ENCODE measurements around the gene THBS1.

Gene THBS1

DNA sequence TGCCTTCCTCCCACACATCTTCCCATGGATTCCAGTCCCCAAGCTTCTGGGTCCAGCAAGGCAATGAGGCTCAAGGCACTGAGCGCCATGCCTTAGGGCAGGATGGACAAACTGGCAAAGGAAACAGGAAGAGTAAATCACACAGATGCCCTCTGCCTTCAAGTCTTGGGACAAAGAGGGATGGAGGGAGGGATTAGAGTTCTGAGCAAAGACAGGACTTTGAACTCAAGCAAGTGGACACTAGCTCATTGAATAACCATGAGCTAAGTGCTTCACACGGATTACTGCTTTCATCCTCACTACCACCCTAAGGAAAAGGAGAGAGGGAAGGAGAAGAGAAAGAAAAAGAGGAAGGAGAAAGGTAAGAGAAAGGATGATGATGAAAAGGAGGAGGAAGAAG lies 7.6 kb upstream of the THBS1 start:
- in situ Hi-C loops (cut with MboI; ENCODE audit: low sequenced_read_pairs): no loop called here

DNA sequence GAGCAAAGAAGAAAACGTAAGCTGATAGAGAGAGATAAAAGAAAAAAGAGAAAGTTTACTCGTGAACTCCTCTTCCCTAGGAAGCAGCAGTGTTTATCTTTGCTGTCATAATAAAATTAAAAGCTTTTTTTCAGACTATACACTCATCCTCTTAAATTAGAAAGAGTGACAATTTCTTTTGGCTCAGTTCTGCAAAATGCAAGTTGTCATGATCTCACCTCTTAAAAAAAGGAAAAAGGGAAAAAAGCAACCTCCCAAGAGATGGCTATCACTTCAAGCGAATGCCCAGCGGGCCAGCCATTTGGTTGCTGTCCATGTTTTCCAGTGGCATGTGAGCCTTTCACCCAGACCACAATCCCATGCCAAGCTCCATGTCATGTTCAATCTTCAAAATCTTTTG lies 7.0 kb upstream of the THBS1 start:
- in situ Hi-C loops (cut with MboI; ENCODE audit: low sequenced_read_pairs): no loop called here

DNA sequence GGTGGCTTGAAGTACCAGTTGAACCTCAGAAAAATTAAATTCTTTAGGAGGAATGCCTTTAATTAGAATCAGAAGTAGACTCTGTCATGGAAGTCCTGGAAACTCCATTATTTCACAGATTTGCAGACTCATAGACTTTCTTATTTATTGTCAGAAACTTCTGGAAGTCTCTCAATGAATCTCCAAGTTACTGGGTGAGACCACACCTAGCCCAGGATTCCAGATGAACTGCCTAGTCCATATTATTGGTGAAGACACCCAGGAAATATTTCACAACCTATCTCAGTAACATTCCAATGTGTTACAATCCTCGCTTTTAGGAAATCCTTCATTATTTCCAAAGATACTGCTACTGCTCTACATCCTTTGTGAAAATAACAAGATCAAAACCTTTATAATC lies 6.5 kb upstream of the THBS1 start:
- in situ Hi-C loops (cut with MboI; ENCODE audit: low sequenced_read_pairs): no loop called here

DNA sequence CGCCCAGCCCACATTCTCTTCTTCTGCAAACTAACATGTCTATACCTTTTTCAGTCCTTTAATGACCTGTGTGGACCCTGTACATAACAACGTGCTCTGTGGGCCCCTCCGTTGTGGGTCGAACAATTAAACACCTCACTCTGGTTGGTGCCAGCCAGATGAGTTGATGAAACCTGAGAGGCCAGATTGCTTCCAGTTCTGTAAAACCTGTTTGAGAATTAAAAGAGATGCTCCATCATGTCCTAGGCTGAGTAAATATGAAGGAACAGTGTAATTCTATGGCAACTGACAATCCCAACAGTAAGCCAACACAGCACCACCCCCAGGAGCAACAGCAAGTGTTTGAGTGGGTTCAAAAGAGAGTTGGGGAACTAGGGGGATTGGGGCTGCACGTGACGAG lies 5.7 kb upstream of the THBS1 start:
- in situ Hi-C loops (cut with MboI; ENCODE audit: low sequenced_read_pairs): loop anchor here (5.0 kb wide), 1 partner anchor 253 kb away; no protein-coding TSS in a partner anchor

DNA sequence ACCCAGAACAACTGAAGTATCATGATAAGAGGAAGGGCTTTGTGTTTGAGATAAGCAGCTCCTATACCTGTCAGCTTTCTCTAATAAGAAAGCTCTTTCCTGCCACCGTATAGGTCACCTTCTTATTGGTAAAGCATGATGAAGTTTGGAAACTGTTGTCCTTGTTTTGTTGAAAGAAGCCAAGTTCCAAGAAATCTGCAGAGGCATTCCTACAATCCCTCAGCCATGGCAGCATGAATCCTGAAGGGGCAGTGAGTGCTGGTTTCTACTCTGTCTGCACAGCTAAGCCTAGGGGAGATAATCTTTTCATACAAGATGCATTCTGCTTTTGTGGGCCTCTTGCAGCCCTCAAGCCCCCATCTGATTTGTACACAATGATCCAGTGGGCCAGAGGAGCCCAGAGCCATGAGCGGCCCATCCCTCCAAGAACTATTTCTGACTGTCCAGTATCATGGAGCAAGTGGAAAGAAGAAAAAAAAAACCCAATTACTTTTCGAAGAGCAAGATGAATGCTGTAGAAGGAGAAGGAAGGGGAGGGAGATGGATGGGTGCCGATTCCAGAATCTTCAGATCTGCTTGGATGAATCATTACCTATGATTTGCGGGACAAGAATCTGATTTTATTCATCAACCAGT lies 1.9 kb upstream of the THBS1 start:
- in situ Hi-C loops (cut with MboI; ENCODE audit: low sequenced_read_pairs): loop anchor here (5.0 kb wide), 1 partner anchor 257 kb away; no protein-coding TSS in a partner anchor

DNA sequence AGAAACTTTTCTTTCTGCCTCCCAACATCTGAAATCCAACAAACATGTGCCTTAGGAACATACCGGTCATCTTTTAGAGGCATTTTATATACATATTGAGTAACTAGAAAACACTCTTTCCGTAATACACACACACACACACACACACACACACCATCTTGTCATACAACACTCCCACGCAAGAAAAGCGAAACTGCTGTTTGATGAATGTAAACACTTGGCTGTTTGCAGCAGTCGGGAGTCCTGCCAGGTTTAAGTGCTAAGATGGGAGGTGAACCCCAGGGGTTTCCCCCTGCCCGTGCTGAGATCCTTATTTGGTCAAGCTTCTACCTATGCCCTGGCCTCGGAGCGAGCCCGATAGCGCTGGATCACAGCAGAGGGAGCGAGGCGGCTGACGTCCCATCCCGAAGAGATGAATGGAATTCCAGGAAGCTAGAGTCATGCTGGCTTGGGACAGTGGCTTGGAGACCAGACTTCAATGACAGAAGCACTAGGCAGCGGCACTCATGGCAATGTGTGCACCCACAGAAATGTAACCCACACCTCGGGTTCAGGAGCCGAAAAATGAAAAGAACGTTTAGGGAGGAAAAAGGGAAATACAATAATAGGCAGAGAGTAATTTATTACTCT lies 1.3 kb upstream of the THBS1 start:
- in situ Hi-C loops (cut with MboI; ENCODE audit: low sequenced_read_pairs): loop anchor here (5.0 kb wide), 1 partner anchor 257 kb away; no protein-coding TSS in a partner anchor

DNA sequence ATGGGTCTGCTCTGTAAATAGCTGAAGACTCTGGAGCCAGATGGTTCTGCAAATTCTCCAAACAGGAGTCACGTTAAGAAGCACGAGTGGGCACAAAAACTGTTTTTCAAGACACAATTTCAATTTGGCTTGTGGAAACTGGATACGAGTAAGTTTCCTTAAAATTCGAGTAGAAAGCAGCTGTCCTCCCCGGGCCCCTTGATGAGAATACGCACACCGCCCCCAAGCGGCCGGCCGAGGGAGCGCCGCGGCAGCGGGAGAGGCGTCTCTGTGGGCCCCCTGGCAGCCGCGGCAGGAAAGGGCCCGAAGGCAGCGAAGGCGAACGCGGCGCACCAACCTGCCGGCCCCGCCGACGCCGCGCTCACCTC lies 778 bp upstream of the THBS1 start:
- in situ Hi-C loops (cut with MboI; ENCODE audit: low sequenced_read_pairs): no loop called here

DNA sequence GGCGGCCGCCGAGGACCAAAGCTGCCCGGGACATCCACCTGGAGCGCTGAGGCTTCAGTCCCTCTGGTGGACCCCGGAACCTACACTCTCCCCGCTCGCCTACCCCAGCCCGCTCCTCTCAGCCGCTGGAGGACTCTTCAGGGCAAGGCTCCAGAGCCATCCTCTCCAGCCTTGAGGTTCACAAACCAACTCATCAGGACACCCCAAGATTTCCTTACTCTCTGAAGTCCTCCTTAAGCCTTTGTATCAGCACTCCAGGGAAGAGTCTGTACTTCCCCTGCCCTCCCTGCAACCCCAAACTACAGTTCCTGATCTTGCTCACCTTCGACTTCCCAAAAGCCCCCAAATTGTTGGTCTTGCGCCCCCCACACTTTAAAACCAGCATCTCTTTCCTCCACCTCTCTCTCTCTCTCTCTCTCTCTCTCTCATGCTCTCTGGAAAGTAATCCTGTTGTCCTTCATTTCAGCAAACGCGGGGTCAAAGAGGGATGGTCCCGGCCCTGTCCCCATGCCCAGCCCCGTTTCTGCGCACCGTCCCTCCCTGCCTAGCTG lies 438 bp downstream of the THBS1 start:
- in situ Hi-C loops (cut with MboI; ENCODE audit: low sequenced_read_pairs): no loop called here

DNA sequence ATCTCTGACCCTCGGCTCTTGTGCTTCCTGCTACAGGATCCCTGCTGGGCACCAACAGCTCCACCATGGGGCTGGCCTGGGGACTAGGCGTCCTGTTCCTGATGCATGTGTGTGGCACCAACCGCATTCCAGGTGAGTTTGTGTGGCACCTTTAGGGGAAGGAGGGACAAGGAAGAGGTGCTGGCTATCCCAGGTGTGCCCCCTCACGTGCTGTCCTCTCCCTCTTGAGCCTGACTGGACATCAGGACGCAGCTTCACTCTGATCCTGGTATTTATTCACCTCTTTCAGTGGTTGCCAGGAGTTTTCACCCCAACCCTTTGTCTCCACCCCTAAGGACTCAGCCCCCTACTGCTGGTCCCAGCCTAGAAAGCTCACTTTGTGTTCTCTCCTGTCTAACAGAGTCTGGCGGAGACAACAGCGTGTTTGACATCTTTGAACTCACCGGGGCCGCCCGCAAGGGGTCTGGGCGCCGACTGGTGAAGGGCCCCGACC lies 960 bp downstream of the THBS1 start:
- in situ Hi-C loops (cut with MboI; ENCODE audit: low sequenced_read_pairs): no loop called here

DNA sequence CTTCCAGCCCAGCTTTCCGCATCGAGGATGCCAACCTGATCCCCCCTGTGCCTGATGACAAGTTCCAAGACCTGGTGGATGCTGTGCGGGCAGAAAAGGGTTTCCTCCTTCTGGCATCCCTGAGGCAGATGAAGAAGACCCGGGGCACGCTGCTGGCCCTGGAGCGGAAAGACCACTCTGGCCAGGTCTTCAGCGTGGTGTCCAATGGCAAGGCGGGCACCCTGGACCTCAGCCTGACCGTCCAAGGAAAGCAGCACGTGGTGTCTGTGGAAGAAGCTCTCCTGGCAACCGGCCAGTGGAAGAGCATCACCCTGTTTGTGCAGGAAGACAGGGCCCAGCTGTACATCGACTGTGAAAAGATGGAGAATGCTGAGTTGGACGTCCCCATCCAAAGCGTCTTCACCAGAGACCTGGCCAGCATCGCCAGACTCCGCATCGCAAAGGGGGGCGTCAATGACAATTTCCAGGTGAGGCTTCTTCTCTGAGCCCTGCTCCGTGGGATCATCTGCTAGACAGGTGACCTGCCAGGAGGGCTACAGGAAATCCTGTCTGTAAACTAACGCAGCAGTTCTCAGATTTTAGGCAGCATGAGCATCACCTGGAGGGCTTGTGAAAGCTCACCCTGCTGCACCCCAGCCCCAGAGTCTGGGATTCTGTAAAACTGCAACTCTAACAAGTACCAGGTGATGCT lies 1.6 kb downstream of the THBS1 start:
- in situ Hi-C loops (cut with MboI; ENCODE audit: low sequenced_read_pairs): no loop called here

DNA sequence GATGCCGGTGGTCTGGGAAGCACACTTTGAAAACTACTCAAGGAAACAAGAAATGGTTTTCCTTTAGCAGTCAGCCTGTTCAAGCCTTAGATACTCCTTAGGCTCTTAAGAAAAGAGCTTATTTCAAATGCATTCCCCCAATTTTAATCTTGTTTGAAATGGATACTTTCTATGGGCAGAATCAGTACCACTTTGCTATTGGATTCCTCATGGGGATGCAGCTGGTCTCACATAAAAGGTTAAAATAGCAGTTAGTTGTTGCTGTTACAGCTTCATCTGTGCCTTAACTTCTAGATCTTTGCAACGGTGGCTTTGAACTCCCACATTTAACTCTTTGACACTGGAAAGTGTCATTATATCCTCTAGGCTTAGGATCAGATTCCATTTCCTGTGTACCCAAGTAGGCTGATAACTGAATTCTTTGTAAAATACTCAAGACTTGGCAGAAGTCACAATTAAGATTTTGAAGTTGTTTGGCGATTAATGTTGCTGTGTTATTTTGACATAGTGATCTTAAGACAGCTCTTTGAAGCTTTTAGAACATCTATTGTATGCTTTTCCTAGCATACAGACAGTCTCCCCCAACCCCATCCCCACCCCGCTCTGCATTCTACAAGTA lies 2.2 kb downstream of the THBS1 start:
- in situ Hi-C loops (cut with MboI; ENCODE audit: low sequenced_read_pairs): no loop called here

DNA sequence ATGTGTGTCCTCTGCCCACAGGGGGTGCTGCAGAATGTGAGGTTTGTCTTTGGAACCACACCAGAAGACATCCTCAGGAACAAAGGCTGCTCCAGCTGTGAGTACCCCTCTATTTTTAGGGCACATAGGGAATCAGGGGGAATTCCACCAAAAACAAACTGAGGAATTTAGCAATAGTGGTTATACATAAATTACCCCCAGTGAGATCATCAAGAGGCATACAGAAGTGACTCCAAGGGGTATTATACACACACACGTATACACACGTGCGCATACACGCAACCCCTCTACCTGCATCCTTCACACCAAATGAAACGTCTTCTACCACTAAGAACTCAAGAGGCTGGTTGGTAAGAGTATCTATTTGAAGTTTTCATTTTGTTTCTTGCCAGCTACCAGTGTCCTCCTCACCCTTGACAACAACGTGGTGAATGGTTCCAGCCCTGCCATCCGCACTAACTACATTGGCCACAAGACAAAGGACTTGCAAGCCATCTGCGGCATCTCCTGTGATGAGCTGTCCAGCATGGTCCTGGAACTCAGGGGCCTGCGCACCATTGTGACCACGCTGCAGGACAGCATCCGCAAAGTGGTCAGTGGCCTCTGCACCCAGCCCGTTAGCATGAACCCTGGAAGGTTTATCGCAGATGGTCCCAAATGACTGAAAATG lies 2.9 kb downstream of the THBS1 start:
- in situ Hi-C loops (cut with MboI; ENCODE audit: low sequenced_read_pairs): no loop called here

DNA sequence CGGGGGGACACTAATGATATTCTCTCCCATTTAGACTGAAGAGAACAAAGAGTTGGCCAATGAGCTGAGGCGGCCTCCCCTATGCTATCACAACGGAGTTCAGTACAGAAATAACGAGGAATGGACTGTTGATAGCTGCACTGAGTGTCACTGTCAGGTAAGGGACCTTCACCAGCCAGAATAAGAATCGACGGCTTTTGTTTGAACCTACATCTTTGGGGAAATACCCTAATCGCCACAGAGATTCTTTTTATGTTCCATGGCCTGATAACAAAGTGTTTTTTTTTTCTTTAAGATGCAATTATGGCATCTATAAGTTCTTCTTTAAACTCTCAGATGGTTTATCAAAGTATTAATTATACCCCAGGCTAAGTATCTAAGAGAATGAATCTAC lies 3.4 kb downstream of the THBS1 start:
- in situ Hi-C loops (cut with MboI; ENCODE audit: low sequenced_read_pairs): no loop called here

DNA sequence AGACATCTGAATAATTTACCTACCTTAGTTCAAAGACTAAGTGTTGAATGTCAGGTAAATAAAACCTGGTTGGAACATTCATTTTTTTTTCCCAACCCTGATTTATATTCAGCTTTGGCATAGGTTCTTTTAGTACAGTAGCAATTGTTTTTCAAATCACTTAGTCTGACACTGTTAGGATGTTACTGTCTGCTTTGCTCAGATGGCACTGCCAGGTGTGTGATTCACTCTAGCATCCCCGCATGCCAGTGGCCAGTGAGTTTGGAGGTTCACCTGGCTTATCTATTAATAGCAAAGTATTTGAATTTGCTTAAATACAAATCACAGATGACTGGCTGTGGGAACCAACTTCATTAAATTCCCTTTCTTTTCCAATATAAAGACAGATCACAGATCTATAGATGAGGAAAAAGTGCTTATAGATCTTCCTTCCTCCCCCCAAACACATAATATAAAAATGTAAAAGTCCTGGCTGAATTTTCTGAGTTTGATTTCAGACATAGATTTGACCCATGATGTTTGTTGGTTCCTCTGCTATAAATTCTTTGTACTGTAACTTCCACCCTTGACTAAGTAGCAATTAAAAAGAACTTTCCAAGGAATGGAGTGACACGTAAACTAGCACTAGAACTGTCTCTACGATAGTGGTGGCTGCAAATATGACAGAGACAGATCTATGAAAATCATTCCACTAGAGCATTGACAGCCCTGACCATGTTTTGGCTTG lies 3.9 kb downstream of the THBS1 start:
- in situ Hi-C loops (cut with MboI; ENCODE audit: low sequenced_read_pairs): no loop called here

DNA sequence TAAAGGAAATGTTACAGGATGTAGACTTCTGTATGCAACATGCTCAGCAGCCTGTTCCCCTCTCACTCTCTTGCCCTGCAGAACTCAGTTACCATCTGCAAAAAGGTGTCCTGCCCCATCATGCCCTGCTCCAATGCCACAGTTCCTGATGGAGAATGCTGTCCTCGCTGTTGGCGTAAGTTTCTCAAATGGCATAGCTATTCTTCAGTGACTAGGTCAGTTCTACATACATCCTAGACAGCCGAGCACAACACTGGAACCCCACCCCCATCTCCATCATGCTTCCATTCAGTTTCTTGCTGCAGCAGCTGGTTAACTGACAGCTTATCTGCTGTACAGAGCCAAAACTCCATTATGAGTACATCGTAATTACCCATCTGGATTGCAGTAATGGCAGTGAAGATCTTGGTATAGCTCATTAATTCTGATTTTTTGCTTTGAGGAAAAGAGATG lies 4.5 kb downstream of the THBS1 start:
- in situ Hi-C loops (cut with MboI; ENCODE audit: low sequenced_read_pairs): no loop called here

DNA sequence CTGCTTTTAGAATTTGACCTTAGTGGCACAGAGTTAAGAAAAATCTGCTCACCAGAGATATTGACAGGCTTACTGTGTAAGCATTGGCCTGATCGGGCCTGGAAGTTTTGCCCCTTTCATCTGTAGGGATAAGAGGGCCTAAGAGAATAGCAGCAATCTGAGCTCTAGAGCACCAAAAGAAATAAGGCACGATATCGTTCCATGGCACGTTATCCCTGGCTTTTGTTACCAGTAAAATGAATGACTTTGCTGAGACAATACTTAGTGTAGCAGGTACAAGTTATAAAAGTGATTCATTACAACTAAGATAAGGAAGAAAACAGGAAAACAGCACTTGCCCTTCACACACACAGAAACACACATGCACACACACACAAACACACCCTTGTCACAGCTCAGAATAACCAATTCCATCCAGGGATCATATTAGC lies 5.0 kb downstream of the THBS1 start:
- in situ Hi-C loops (cut with MboI; ENCODE audit: low sequenced_read_pairs): no loop called here

DNA sequence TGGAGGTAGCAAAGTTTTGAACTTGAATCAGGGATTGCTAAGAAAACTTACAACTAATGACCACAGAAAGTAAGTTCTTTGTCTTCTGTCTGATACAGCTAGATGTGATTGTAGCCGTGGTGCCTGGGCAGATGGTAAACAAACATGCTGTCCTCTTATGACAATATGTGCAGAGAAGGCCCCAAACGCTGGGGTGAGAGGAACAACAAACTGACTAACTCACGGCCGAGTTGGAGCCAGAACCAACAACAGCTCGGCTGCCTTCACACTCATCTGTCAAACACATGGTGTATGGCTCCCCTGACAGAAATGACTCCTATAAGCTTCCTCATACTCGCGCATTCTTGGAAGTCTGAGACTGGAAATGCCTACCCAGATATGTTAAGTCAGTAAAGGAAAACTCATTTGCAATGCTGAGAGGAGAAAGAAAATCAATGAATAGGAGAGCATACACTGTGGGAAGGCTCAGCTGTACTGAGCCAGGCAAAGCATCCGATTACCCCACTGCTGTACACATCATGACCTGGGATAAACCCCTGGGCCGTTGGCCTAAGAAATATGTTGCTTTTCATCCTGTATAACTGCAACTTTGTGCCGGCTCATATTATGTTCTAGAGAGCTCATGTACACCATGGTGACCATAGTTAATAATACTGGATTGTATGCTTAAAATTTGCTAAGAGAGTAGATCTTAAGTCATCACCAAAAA lies 5.7 kb downstream of the THBS1 start:
- in situ Hi-C loops (cut with MboI; ENCODE audit: low sequenced_read_pairs): no loop called here

DNA sequence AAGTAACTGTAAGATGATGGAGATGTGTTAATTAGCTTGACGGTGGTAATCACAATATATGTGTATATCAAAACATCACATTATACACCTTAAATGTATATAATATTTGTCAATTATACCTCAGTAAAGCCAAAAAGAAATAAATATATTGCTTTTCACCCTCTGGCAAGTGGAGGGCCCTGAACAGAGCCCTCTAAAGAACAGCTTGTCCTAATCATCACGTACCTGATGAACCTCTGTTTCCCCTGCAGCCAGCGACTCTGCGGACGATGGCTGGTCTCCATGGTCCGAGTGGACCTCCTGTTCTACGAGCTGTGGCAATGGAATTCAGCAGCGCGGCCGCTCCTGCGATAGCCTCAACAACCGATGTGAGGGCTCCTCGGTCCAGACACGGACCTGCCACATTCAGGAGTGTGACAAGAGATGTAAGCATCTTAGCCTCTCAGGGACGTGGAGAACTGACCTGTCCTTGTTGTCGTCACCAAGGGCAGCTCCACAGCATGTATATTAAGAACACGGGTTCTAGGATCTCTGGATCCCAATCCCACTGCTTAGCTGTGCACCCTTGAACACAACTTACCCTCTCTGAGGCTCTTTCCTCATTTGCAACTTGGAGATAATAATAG lies 6.3 kb downstream of the THBS1 start:
- in situ Hi-C loops (cut with MboI; ENCODE audit: low sequenced_read_pairs): no loop called here

Measured in HL-60/S4 (cell line).